Measurements from ENCODE around the gene ATXN1. TPM values are rescaled to one million over a fixed set of nuclear protein-coding genes. Genes with fewer than 3 reads are reported as not detected.

The ATXN1 gene
- total RNA-seq, 1 experiment from 2014 or later = 10.4 TPM

DNA sequence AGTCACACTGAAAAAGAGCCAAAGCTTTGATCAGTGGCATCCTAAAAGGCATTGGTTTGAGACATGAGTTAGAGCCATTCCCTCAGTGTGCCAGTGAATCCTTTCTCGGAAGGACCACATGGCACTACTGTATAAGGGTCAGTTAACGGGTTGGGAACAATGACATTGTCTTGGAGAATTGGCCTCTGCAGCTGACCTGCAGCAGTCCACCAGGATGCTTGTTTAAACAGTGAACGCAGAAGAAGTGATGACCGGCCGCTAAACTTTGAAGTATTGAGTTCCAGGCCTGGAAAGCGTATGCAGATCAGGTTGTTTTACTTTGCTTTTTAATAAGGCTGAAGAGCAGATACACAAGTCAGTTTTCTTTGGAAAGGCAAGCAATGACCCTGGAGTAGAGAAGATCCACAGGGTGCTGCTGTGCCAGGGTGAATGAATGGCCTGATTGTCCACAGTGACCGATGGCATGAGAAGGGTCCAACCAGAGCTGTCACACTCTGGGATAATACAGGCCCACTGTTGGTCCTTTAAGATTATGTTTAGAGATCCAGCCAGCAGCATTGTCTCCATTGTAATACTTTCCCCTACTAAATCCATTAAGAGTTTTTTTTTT lies 465.1 kb downstream of the ATXN1 start:
- DNase-seq (ENCODE audit: low read depth) = no peak

DNA sequence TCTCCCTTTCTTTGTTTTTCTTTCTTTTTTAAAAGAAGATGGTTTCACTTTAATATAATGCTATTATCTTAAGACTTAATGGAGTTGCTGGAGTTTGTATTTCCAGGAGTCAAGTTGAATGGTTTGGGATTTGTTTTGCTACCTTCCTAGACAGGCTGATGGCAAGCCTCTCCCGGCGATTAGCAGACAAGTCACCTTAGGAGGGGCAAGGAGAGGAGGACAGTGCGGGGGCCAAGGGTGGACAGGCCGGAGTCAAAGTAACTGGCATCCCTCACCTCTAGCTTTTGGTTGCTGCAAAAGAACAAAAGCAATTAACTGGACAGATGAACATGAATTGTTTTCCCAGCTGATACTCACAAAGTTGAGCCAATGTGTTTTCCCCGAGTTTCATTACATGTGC lies 465.8 kb downstream of the ATXN1 start:
- no peak for DNase-seq (ENCODE audit: low read depth)

DNA sequence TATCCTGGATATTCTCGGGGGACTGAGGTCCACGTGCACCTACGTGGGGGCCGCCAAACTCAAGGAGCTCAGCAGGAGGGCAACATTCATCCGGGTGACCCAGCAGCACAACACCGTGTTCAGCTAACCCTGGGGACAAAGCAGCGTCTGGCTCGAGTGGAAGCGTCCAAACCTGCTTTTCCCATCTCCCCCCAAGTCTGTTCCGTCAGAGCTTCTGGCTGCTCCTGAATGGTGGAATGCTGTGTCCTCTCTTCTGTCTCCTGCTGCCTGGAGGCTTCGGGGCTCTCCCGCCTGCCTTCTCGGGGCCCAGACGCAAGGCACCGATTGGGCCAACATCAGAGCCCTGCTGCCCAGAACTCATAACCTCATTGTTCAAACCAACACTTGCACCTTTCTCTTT lies 466.2 kb downstream of the ATXN1 start:
- no peak for DNase-seq (ENCODE audit: low read depth)

DNA sequence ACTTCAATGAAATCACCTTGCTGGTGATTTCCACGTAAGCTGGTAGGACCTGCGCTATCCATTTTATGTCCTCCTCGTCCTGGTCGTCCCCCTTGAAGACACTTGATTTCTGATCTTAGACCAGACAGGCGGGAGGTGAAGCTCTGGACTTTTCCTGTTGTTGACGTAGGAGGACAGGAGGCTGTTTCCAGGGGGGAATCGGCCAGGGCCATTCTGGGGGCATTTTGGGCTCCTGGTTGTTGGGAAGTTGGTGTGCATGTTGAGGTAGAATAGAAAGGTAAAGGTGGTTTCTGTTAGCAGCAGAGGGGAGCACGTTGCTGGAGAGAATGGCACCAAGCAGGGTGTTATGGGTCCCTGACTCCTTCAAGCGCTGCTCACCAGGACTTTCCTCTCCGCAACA lies 466.9 kb downstream of the ATXN1 start:
- DNase-seq (ENCODE audit: low read depth) = no peak

DNA sequence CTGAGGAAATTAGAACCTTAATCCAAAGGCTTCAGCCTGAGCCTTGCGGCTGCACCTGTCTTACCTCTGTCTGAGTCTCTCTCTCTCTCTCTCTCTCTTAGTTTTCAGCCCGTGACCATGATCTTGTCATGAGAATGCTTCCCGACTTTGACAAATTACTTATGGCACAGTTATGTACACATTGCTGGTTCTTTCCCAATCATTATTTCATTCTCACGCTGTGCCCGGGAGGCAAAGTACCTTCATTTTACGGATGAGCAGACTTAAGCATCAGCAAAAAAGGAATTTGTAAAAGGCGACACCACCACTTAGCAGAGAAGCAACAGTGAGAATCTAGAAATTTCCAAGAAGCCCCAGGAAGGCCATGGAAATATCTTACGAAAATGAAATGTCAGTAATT lies 468.3 kb downstream of the ATXN1 start:
- DNase-seq (ENCODE audit: low read depth) = no peak

DNA sequence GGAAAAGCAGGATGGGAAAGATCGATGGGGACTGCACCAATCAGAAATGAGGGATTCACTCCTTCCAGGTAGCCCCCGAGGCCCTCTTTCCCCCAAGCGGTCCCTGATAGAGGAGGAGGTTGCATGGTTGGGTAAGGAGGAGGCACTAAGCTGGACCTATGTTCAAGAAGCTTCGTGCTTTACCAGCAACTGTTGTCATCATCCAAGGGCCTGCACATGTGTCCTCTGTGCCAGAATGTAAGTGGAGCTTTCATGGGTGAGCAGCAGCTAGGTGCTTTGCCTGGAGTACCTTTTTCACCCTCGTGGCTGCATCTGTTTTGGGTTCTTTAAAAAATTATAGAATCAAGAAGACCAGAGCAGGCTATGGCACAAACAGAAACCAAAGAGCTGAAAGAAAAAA lies 468.8 kb downstream of the ATXN1 start:
- no peak for DNase-seq (ENCODE audit: low read depth)

DNA sequence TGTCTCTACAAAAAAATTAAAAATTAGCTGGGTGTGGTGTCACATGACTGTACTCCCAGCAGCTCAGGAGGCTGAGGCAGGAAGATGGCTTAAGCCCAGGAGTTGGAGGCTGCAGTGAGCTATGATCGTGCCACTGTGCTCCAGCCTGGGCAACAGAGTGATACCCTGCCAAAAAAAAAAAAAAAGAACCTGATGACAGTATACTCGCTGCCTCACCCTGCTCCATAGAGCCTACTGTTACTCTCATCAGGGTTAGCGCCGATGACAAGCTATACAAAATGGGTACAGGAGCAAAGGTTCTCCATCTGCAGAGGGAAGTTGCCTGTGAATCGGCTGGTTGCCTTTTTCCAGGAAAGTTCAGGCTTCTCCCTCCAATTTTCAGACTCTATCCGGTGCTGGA lies 469.5 kb downstream of the ATXN1 start:
- DNase-seq (ENCODE audit: low read depth) = no peak

DNA sequence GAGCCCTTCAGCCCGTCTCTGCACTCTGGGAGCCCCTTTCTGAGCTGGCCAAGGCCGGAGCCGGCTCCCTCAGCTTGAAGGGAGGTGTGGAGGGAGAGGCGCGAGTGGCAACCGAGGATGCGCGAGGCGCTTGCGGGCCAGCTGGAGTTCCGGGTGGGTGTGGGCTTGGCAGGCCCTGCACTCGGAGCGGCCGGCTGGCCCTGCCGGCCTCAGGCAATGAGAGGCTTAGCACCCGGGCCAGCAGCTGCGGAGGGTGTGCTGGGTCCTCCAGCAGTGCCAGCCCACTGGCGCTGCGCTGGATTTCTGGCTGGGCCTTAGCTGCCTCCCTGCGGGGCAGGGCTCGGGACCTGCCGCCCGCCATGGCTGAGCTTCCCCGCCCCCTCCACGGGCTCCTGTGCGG lies 473.1 kb downstream of the ATXN1 start:
- DNase-seq (ENCODE audit: low read depth) = no peak

DNA sequence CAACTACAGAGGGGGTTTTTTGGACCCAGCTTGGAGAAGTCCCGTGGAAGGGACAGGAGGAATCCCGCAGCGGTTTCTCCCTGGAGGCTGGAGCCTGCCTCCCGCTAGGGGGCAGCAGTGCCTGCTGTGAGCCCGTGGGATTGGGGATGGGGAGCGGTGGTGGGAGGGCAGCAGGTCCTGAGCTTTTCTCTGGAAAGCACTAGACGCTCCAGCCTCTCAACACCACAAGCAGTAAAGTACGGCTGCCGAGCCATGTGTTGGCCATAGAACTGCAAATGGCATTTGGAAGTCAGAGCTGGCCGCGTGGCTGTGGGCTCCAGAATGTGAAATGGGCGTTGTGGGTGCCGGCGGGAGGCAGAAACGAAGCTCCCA lies 475.1 kb downstream of the ATXN1 start:
- peak; percentile 13 for DNase-seq (ENCODE audit: low read depth)

DNA sequence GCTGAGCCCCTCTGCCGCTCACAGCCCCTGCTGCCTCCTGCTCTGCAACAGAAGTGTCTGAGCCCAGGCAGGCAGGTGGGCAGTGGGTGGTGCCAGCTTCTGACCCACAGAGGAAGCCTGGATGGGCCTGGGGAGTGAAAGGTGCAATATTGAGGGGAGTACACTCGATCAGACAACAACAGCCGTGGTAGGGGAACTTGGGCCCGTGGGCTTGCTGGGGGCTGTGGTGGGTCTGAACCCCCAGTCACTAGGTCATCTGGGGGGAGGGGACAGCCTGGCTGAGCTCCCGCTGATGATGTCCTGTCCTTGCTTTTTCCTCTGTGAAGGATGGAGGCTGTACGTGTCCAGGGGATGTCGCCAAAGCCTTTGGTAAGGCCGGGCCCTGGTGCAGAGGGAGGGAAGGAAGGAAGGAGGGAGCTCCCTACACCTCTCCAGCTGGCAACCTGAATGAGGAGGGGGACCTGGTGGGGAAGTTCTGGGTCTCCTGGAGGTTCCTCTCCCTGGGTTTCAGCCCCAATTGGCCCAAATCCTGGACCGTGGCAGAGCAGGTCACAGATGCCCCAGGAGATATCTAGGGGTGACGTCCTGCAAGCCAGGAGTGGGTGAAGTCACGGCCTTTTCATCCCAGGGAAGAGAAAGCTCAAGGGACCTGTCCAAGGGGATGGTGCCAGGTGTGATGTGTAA lies 475.7 kb downstream of the ATXN1 start:
- no peak for DNase-seq (ENCODE audit: low read depth)

DNA sequence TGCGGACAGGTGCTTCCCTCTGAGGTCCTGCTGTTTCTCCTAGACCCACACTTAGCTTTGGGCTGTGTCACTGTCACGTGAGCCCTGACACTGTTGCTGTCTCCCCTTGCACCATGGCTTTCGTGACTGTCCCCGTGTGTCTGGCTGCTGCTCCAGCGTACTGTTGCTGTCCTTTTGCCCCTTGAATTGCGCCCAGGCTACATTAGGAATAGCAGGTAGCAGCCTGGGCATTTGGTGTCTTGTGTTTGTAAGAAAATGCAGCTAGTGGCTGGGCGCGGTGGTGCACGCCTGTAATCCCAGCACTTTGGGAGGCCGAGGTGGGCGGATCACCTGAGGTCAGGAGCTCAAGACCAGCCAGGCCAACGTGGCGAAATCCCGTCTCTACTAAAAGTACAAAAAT lies 476.8 kb downstream of the ATXN1 start:
- no peak for DNase-seq (ENCODE audit: low read depth)

DNA sequence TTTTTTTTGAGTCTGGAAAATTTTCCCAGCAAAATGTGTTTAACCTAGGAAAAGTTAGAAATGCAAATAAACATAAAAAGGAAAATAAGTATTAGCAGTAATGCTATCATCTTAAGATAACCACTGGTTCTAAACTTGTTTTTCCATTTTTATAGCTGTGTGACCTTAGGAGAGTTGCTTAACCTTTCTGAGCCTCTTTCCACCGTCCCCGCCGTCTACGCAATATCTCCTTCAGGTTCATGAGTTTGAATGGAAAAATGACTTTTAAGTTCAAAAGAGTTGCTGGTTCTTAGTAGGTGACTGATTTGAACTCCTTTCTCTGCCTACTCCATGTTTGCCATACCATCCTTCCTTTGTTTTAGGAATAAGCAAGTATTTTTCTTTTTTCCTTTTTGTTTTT lies 478.9 kb downstream of the ATXN1 start:
- DNase-seq (ENCODE audit: low read depth) = no peak

DNA sequence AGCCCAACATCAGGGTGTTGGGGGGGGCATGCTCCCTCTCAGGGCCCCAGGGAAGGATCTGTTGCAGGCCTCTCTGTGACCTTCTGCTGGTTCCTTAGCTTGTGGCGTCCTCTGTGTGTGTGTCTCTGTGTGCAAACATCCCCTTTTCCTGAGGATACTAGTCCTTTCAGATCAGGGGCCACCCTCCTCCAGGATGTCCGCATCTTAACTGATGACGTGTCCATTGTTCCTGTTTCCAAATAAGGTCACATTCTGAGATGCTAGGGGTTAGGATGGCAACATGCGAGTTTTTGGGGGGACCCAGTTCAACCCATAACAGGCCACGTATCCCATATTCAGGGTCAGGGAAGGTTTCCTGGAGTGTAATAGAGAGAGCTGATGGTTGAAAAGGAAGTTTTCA lies 482.0 kb downstream of the ATXN1 start:
- no peak for DNase-seq (ENCODE audit: low read depth)

DNA sequence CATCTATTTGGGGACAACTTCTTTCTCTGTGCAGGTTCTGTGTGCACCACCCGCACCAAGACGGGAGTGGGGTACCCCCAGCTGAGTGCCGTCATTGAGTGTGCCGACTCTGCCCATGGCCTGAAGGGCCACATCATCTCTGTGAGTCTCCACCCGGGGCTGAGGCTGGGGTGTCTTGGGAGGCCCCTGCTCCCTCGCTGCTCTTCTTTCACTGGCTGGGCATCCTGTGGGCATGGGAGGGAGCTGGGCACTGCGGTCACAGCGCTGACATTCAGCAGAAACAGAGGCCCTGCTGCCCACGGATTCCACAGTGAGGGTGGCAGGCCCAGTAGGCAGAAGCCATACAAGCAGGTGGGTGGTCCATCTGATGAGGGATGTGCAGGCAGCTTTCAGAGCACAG lies 482.5 kb downstream of the ATXN1 start:
- no peak for DNase-seq (ENCODE audit: low read depth)

DNA sequence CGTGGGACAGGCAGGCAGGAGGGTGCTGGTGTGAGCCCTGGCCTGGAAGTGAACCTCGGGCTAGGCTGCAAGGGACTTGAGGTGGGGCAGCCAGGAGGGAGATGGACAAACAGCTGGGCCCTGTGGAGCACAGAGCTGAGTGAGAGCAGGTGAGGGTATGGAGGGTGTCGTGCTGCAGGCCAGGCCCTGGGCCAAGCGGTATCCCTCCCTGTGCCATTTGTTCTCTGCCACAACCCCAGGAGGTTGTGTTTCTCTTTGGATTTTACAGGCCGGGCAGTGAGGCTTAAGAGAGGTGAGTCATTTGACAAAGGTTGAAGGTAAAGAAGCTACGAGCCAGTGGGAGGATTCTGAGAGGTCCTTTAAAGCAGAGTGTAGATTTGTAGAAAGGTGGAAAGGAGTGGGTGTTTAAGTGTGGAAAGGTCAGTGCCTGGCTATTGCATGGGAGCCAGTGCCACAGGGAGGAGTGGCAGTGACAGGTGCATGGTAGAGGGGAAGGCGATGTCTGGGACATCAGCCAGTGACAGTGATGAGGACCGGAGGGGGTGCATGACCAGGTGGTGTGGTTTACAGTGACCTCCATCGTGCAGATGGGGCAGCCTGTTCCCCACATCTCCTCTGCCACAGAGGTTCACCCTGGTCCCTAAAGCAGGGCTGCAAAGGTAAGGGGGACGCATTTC lies 483.1 kb downstream of the ATXN1 start:
- DNase-seq (ENCODE audit: low read depth) = no peak

DNA sequence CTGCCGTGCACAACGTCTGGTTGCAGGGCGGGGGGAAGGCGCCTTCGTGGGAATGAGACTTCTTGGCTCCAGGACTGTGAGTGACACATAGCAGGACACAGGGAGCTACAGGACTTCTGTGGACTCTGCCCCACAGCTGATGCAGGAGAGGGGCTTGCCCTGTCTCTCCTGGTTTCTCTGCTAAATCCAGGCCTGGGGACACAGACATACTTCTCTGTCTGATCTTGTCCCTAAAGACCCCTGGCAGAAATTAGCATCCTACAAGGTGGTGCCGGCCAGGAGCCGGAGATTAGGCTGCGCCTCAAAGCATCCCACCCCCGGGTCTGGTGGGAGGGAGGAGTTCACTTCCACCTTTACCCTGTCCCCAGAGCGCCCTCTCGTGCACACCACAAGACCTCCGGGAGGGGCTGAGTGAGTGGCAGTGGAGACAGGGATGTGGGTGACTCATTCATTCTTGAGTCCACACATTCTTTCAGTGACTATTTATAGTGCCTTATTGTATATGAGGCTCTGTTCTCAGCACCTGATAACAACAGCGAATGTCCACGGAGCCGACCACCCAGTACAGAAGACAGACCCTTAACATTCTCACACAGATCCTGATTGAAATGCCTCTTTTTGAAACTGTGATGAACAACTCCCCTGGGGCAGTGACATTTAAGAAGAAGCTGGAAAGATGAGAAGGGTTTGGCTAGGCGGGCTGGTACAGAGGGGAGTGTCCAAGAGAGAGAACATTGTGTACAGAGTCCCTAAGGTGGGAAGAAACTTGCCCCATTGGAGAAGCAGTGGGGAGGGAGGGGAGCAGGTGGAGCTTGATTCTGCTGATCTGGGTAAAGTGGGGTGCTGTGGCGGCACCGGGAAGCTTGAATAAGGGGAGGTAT lies 483.9 kb downstream of the ATXN1 start:
- peak; percentile 96 for DNase-seq (ENCODE audit: low read depth)

DNA sequence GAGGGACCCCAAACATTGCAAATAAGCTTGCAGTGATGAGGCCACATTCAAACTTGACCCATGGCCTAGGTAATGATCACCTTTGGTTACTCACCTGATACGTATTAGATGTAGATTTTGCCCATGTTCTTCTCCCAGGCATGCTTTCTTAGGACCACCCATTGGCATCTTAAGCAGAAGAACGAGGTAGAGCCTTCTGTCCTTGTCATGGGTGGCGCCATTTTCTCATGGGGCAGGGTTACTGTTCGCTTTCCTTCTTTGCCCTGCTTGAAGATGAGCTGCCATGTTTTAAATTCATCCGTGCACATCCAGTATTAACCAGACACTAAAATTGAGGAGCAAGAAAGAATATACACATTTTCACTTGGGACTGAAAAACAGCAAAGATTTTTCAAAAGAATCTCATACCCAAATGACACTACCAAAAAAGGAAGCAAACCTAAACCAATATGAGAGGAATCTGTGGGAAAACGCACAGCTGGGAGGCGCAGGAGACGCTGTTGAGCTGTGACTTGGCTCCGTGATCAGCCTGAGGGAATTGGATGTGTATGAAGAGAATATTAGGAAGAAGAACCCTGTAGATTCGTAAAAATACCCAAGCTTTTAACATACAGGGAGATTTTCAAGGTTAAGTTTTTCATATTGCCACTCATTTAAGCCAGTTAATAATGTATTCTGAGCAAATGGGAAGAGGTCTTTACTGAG lies 486.2 kb downstream of the ATXN1 start:
- DNase-seq (ENCODE audit: low read depth) = no peak

DNA sequence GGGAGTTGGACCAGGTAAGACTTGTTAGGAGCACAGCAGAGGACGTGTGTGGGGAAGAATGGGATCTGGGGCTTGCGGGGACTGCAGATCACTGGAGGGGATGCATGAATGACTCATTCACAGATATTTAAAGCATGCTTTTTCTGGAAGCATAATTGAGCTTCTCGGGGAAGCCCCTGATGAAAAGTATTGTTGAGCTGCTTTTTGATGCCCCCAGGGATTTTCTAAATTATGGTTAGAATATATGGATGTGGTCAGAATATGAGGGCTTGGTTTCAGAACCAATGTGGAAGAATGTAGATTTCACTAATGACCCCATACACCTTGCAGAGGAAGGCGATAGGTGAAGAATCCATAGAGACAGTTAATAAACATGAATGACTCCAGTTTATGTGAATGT lies 486.8 kb downstream of the ATXN1 start:
- DNase-seq (ENCODE audit: low read depth) = no peak

DNA sequence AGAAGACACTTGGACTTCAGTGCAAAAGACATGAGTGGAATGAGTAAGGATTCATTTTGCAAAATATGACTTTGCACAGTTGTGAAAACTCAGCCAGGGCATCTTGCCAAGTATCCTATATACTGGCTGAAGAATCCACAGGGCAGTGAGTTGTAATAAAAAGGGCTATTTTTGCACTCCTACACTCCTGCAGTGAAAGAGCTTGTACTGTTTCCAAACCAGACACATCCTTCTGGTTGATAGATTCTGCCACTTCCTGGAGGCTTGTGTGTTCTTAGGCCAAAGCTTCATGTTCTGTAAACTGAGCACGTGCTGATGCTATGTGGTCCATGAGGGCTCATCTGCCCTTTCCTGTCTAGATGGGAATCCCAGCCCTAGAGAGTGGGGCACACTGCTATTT lies 488.0 kb downstream of the ATXN1 start:
- DNase-seq (ENCODE audit: low read depth) = peak; percentile 11

DNA sequence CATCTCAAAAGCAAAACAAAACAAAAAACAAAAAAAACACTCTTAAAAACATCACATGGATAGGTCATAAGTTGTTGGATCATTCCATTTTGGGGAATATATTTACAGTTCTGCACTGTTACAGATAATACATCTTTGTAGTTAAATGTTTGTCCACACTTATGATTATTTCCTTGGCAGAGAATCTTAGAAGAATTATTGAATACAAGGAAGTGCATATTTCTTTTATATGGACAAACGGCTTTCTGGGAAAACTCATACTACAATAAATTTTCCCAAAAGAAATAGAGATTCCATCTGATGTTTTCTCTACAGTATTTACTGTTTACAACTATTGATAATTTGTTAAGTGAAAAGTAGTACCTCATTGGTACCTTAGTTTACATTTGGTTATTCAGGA lies 489.1 kb downstream of the ATXN1 start:
- DNase-seq (ENCODE audit: low read depth) = no peak

DNA sequence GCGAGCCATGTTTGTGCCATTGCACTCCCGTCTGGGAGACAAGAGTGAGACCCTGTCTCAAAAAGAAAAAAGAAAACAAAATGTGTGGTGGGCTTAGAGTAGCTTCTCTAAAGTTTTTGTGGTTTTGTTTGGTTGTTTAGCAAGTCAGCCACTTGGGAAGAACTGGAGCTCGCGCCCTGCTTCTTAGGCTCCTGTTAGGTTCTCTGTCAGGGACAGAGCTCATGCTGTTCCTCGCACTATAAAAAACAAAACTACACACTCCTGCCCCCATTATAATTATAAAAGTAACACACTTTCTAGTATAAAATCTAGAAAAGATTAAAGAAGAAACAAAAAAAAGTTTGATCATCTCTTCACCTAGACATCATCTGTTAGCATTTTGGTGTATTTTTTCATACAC lies 489.8 kb downstream of the ATXN1 start:
- no peak for DNase-seq (ENCODE audit: low read depth)

Data from HT1080 (cell line).